HL-60/S4 treated with retinoic acid at 250 ng/mL for 4 days and 3 days (cell line): ENCODE data around the gene CABLES2.

Experiments used
- in situ Hi-C: fragments of 300-500 bp; cut with MboI; formaldehyde crosslinking; loops from 2 replicates; pipeline ENCODE4 v1.7.0; 2022; ENCODE audit warnings: low sequenced_read_pairs

The CABLES2 gene

GRCh38 chr20:62420846-62421715, 14.0 kb upstream of the CABLES2 start:
- in situ Hi-C loops, result no loop called here

GRCh38 chr20:62419759-62420158, 12.7 kb upstream of the CABLES2 start:
- in situ Hi-C loops, result no loop called here

- in situ Hi-C loops, result no loop called here
Measured at GRCh38 chr20:62418709-62419487, 11.8 kb upstream of the CABLES2 start.

GRCh38 chr20:62417981-62418708, 11.1 kb upstream of the CABLES2 start:
- in situ Hi-C loops, result no loop called here

- in situ Hi-C loops, result no loop called here
Measured at GRCh38 chr20:62416651-62417637, 9.9 kb upstream of the CABLES2 start.

GRCh38 chr20:62415354-62416111, 8.4 kb upstream of the CABLES2 start:
- in situ Hi-C loops, result no loop called here

- in situ Hi-C loops, result no loop called here
Measured at GRCh38 chr20:62413896-62414481, 6.9 kb upstream of the CABLES2 start.

GRCh38 chr20:62413025-62413570, 6.0 kb upstream of the CABLES2 start:
- in situ Hi-C loops, result no loop called here

- in situ Hi-C loops, result no loop called here
Measured at GRCh38 chr20:62412194-62413024, 5.3 kb upstream of the CABLES2 start.

- in situ Hi-C loops, result no loop called here
Measured at GRCh38 chr20:62411479-62412193, 4.6 kb upstream of the CABLES2 start.

GRCh38 chr20:62410746-62411478, 3.8 kb upstream of the CABLES2 start:
- in situ Hi-C loops, result no loop called here

- in situ Hi-C loops, result no loop called here
Measured at GRCh38 chr20:62409931-62410745, 3.1 kb upstream of the CABLES2 start.

- in situ Hi-C loops, result no loop called here
Measured at GRCh38 chr20:62409086-62409853, 2.2 kb upstream of the CABLES2 start.

- in situ Hi-C loops, result no loop called here
Measured at GRCh38 chr20:62408640-62409039, 1.6 kb upstream of the CABLES2 start.

- in situ Hi-C loops, result no loop called here
Measured at GRCh38 chr20:62408055-62408454, 970 bp upstream of the CABLES2 start.
